ENCODE results near the gene ZMAT5. TPM values are rescaled to one million over a fixed set of nuclear protein-coding genes. Genes with fewer than 3 reads are reported as not detected.

ZMAT5 gene
- total RNA-seq, 1 experiment from 2014 or later = 16.0 TPM

GRCh38 chr22:29753808-29754657 is 12.8 kb downstream of the ZMAT5 start:
- no peaks in the 10 kb centered on the region for H3K79me2 ChIP-seq (ENCODE audit: insufficient read depth, low read length)
- BruUV-seq (replicated peaks) = no TSS peak
- CTCF ChIA-PET = no interaction called here
- no peak overlapping the region for H3K27ac ChIP-seq (ENCODE audit: low read depth, low read length)
- no peaks in the 10 kb centered on the region for H3K9me3 ChIP-seq (ENCODE audit: control insufficient read depth in 1 of 2, insufficient read depth in 1 of 2, low read depth in 1 of 2, low read length in 2 of 2)
- H3K27me3 ChIP-seq (ENCODE audit: insufficient read depth, low read length) = no peaks in the 10 kb centered on the region
- H3K4me1 ChIP-seq (ENCODE audit: control insufficient read depth in 1 of 2, insufficient read depth in 2 of 2, low read length in 2 of 2) = peaks cover 0 to 9% of the 10 kb centered on the region in 2 experiments; a peak in 2 of 4 replicates
- RAD21 ChIA-PET (ENCODE audit: low non-redundant PET in 1 of 2, low total read pairs in 2 of 2, uncharacterized antibody in 2 of 2, unreplicated experiment in 2 of 2) = no interaction called here
- no peak for DNase-seq (ENCODE audit: low read depth, low spot score)
- no peak overlapping the region for H3K4me3 ChIP-seq (replicated peaks in 1 of 2; ENCODE audit: low read depth in 1 of 2, low read length in 2 of 2)
- no peaks in the 10 kb centered on the region for H3K36me3 ChIP-seq (ENCODE audit: control insufficient read depth in 1 of 2, insufficient read depth in 2 of 2, low read length in 2 of 2)
- H2AFZ ChIP-seq (ENCODE audit: low read depth, low read length, poor library complexity, severe bottlenecking) = no peak overlapping the region
- H4K20me1 ChIP-seq (ENCODE audit: insufficient read depth) = no peaks in the 10 kb centered on the region
- H3K9me2 ChIP-seq (ENCODE audit: insufficient read depth) = no peaks in the 10 kb centered on the region
- H3K4me2 ChIP-seq (ENCODE audit: low read length) = no peak overlapping the region
- intact Hi-C loops (cut with micrococcal nuclease) = no loop called here
- TF ChIP-seq CBX3 (IDR thresholded peaks at IDR 0.05; ENCODE audit: low read depth) (no peak), EGR1 (IDR thresholded peaks at IDR 0.05; ENCODE audit: low read depth) (no peak), EZH2phosphoT487 (IDR thresholded peaks at IDR 0.05; ENCODE audit: borderline replicate concordance) (no peak), REST (IDR thresholded peaks at IDR 0.05; ENCODE audit: low read depth) (no peak), ZNF274 (IDR thresholded peaks at IDR 0.05; ENCODE audit: low read depth, low read length) (no peak), ZBTB33 (IDR thresholded peaks at IDR 0.05; ENCODE audit: extremely low read depth, insufficient replicate concordance, low read length) (no peak), JUND (IDR thresholded peaks at IDR 0.05) (no peak), TCF7L2 (IDR thresholded peaks at IDR 0.05; ENCODE audit: borderline replicate concordance, extremely low read depth, insufficient read depth, insufficient read length) (no peak), POLR2A (IDR thresholded peaks at IDR 0.05; ENCODE audit: borderline replicate concordance, extremely low read depth, insufficient read depth, insufficient read length) (no peak), YY1 (IDR thresholded peaks at IDR 0.05; ENCODE audit: extremely low read depth, insufficient replicate concordance, low read depth, low read length) (no peak), ATF3 (IDR thresholded peaks at IDR 0.05) (no peak), CEBPB (IDR thresholded peaks at IDR 0.05; ENCODE audit: low read depth) (no peak), CTCF (IDR thresholded peaks at IDR 0.05 in 2 of 3, conservative IDR thresholded peaks at IDR 0.05 in 1 of 3; ENCODE audit: borderline replicate concordance in 1 of 3, insufficient read depth in 1 of 3, low read depth in 2 of 3, low read length in 2 of 3) (no peak)
- POLR2A ChIA-PET = interaction anchor here (0.6 kb wide), 2 partner anchors 493 kb away, joined by 3 to 9 read pairs; partner anchors contain the start of gene LIF
- no peak overlapping the region for H3K9ac ChIP-seq (ENCODE audit: low read length)
- no peak for ATAC-seq
